Measurements from ENCODE around the gene ZNF565.
"Not testable (repeated sequence)": the region's sequence is repeated elsewhere in the genome, so short reads cannot be mapped to it uniquely, and the experiment has no call there.

ZNF565 gene

GRCh38 chr19:36134867-36135266 lies 79.6 kb downstream of the ZNF565 start:
- not testable (repeated sequence) for H3K9me3 ChIP-seq (ENCODE audit: control insufficient read depth, low read length); H3K4me3 ChIP-seq (ENCODE audit: extremely low read depth, insufficient read depth, low read length, poor library complexity, severe bottlenecking); H3K27ac ChIP-seq (ENCODE audit: low read depth, low read length, severe bottlenecking); H3K36me3 ChIP-seq (ENCODE audit: control insufficient read depth, insufficient read depth, low read length)
- 90 to 100% methylated on average over 2 to 4 of the region's 4 CpGs for WGBS, 2 experiments (ENCODE audit: insufficient coverage in 2 of 2)
- peaks cover 10% of the 10 kb centered on the region for H3K4me1 ChIP-seq (ENCODE audit: control insufficient read depth, insufficient read depth, low read length, poor library complexity, severe bottlenecking)

Measured in mesodermal cell (in vitro differentiated cells).